Right hindlimb (tissue), 1 donor: ENCODE measurements around the gene N4BP2L2.

Source experiments
- DNase-seq: peaks from one replicate; pipeline ENCODE4 v3.0.0-alpha.2; 2018

Gene N4BP2L2

DNA sequence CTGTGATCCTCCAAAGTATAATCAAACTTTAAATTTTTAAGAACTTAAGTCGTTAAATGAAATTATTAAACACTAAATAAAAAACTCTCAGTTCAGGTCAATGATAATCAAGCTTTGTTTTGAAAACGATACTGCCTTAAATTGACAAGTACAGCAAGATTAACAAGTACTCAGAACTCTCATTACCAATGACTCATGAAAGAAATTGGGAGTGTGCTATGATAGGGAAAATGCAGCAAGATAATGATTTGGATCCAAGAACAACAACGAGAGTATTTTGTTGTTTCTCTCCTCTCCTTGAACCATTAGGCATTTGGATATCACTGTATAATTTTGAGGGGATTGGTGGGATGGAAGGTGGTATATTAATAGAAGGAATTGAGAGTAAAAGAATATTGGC, 10.2 kb downstream of the N4BP2L2 start:
- no peak for DNase-seq

- no peak for DNase-seq
Observed at GRCh38 chr13:32527151-32527550, 11.4 kb downstream of the N4BP2L2 start.

DNA sequence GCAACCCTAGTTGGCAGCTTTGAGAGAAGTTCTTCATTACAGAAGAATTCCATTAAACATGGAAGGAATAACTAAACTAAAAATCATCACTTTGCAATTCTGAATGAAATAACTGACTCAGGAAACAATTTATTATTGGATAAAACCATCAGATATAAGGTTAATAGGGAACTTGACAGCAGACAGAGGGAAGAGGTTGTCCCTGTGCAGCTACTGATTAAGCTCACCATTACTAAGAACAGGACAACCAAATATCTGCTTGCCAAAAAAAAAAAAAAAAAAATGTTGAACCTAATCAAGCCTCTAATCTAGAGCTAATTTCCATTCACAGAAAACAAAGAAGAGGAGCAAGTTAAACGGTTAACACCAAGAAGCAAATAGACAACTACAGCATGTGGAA, 12.8 kb downstream of the N4BP2L2 start:
- DNase-seq, result no peak

DNA sequence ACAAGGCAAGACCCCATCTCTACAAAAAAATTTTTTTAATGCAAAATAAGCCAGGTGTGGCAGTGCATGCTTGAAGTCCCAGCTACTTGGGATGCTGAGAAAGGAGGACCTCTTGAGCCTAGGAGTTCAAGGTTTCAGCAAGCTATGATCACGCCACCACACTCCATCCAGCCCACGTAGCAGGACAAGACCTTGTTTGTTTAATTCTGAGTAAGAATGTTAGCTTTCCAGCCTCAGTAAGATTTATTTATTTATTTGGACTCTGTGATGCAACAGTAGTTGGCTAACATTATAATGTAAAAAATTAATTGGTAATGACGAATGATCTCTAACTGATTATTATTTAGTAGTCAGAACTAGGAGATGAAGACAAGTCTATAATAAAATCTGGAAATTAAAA, 23.3 kb downstream of the N4BP2L2 start:
- no peak for DNase-seq

- no peak for DNase-seq
Observed at GRCh38 chr13:32511482-32511881, 27.1 kb downstream of the N4BP2L2 start.

- no peak for DNase-seq
Observed at GRCh38 chr13:32504876-32505275, 33.7 kb downstream of the N4BP2L2 start.

DNA sequence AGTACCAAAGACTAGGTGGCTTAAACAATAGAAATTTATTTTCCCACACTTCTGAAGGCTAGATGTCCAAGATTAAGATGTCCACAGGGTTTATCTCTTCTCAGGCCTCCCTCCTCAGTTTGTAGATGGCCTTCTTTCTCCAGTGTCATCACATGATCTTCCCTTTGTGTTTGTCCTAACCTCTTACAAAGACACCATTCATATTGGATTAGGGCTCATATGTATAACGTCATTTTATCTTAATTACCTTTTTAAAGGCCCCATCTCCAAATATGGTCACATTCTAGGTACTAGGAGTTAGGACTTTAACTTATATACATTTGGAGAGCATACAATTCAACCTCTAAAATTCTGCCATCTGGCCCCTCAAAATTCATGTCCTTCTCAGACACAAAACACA, 34.3 kb downstream of the N4BP2L2 start:
- no peak for DNase-seq

GRCh38 chr13:32503727-32504126, 34.9 kb downstream of the N4BP2L2 start:
- no peak for DNase-seq

GRCh38 chr13:32501064-32501463, 37.5 kb downstream of the N4BP2L2 start:
- DNase-seq, result no peak

DNA sequence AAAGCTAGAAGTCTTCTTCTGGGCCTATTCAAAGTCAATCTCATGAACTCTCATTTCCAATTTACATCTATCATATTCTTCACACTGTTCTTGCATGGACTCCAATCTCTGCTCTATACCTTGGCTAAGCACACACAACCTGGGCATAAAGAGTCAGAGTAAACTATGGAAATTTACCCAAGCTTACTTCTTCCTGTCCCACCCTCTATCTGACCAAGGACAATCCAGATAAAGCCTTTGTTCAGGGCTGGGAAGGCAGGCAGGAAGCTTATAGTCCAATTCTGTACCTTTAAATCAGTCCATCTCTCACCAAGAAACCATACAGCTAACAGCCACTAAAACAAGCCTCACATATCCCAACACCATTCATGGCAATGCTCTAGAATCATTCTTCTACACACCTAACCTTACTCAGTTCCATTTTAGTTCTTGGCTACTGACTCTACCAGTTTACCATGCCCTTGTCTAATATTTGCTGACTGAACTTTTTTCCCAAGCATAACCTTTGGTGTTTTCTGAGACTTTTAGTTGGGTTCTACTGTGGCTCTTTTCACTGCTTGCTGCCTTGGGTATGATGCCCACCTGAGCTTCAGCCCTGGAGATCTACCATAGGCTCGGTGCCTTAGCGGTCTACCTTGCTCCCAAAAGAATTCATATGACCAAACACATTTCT, 38.9 kb downstream of the N4BP2L2 start:
- no peak for DNase-seq

DNA sequence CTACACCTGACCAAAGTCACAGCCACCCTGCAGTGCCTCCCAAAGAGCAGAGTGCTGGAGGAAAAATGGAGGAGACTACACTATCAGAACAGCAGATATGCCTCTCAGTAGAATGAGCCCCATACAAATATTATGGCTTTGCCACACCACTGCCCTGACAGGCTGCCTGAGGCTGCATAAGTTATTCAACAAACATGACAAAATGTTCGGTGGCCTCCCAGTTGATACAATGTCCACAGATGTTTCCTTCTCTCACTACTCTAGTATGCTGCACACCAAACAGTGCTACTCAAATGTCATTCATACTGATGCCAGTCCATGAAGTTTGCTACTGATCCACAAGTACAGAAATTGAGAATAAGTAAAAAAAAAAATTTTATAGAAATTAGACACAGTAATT, 41.0 kb downstream of the N4BP2L2 start:
- DNase-seq, result no peak

DNA sequence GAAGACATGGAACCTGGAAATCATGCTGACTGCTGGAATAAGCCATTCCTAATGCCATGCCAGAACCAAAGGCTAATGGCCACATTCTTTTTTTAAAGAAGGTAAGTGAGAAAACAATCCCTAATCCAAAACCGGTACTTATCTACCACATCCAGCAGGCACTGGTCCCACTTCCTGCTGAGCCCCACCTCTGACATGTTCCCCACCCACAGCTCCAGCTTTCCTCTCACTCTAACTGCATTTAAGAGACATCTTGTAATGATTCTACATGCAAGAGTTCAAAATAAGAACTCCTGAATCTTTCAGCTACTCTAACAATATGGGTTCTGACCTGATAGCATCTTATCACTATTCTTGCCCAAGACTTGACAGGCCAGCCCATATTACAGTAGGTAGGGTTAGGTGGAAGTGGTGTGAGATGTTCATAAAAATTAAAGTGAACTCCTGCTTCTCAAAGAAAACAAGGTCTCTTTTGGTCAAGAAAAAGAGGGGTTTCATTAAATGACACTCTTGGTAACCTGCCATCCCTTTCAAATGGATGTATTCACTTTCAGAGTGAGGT, 41.9 kb downstream of the N4BP2L2 start:
- no peak for DNase-seq

DNA sequence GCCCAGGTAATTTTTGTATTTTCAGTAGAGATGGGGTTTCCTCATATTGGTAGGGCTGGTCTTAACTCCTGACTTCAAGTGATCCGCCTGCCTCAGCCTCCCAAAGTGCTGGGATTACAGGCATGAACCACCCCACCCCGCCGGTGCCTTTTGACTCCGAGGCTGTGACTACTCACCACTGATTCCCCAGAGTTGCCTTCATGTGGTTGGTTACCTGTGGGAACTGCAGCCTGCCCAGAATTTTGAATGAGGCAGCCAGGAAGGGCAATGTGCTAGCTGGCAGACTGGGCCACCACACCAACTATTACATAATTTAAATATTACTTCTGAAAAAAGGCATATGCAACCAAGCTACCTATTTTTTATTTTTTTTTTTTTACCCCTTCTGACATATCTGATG, 42.8 kb downstream of the N4BP2L2 start:
- no peak for DNase-seq

GRCh38 chr13:32495429-32495828, 43.2 kb downstream of the N4BP2L2 start:
- DNase-seq, result no peak

- no peak for DNase-seq
Observed at GRCh38 chr13:32491028-32491427, 47.6 kb downstream of the N4BP2L2 start.

DNA sequence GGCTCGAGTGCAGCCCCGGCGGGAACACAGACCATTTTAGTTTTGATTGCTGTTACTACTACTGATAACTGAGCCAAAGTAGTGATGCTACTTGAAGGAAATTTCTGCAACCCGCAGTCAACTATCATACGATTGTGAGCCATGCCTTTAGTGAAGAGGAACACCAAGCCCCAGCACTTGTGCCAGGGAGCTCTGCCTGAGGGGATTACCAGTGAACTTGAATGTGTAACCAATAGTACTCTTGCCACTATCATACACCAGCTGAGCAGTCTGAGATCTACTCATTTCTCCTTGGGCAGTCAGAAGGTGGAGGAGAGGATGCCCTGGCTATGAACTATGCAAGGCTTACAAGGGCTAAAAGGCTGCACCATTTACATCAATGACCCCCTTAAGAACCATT, 61.7 kb downstream of the N4BP2L2 start:
- DNase-seq, result no peak

DNA sequence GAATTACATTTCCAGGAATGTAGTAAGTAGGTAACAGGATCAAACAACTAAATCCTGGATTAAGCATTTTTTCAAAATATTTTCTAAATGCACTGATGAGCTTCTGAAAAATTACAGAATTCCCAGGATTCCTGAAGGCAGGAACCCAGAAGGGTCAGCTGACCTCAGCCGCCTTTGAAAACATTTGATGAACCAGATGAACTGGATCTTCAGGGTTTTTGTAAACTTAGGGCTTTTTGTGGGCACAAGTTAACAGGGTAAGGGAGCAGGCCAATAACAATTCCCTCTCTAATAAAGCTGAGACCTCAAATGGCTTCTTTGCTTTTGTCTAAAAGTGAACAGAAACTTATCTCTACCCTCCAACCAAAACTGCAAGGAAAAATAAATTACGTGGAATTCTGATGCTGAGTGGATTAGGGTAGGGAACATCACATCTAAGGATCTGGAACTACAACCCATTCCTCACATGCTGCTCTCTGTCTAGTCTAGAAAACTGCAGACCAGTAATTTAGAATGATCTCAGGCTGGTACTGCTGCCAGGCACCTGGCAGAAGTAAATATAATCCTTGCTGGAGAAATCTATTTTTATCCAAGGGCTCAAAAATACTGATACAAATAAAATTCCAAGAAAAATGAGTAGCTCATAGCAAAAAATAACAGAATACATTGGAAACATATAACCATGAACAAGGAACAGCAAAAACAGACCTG, 62.4 kb downstream of the N4BP2L2 start:
- no peak for DNase-seq

GRCh38 chr13:32474999-32475792, 63.4 kb downstream of the N4BP2L2 start:
- no peak for DNase-seq

DNA sequence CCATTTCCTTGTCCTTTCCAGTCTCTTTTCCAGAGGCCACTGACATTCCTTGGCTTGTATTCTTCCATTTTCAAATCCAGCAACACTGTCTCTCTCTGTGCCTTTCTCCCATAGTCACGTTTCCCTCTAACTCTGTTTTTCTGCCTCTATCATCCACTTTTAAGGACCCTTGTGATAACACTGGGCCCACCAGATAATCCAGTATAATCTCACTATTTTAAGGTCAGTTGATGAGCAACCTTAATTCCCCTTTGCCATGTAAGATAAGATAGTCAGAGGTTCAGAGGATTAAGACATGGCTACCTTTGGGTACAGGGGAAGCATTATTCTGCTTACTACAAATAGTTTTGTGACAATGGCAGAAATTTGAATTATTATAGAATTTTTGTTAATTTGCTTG, 64.9 kb downstream of the N4BP2L2 start:
- no peak for DNase-seq

GRCh38 chr13:32472194-32472621, 66.4 kb downstream of the N4BP2L2 start:
- DNase-seq, result no peak

- peak; percentile 75 for DNase-seq
Observed at GRCh38 chr13:32471187-32471922, 67.2 kb downstream of the N4BP2L2 start.

- no peak for DNase-seq
Observed at GRCh38 chr13:32468502-32469142, 70.0 kb downstream of the N4BP2L2 start.
